ENCODE data around the gene C20orf202.

- no peak for TF ChIP-seq POLR2A (IDR thresholded peaks at IDR 0.05; ENCODE audit: extremely low read depth, insufficient read length)
- TF ChIP-seq, protein P1, sequence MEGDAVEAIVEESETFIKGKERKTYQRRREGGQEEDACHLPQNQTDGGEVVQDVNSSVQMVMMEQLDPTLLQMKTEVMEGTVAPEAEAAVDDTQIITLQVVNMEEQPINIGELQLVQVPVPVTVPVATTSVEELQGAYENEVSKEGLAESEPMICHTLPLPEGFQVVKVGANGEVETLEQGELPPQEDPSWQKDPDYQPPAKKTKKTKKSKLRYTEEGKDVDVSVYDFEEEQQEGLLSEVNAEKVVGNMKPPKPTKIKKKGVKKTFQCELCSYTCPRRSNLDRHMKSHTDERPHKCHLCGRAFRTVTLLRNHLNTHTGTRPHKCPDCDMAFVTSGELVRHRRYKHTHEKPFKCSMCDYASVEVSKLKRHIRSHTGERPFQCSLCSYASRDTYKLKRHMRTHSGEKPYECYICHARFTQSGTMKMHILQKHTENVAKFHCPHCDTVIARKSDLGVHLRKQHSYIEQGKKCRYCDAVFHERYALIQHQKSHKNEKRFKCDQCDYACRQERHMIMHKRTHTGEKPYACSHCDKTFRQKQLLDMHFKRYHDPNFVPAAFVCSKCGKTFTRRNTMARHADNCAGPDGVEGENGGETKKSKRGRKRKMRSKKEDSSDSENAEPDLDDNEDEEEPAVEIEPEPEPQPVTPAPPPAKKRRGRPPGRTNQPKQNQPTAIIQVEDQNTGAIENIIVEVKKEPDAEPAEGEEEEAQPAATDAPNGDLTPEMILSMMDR (IDR thresholded peaks at IDR 0.05; ENCODE audit: low read depth, low read length): no peak
- no peak for TF ChIP-seq MAX (IDR thresholded peaks at IDR 0.05; ENCODE audit: low read depth, low read length)
- no peak for TF ChIP-seq MYC (IDR thresholded peaks at IDR 0.05; ENCODE audit: low read depth, low read length)
Measured at GRCh38 chr20:1163653-1164052, 39.6 kb upstream of the C20orf202 start.

Measured in NB4 (cell line).